Adrenal gland (tissue), 12 donors: ENCODE data around the gene NSA2. TPM values are rescaled to one million over a fixed set of nuclear protein-coding genes. Genes with fewer than 3 reads are reported as not detected.

Experiments used
- DNase-seq, 7 donors: peaks; one replicate each; pipeline ENCODE4 v3.0.0-alpha.2; 2019 to 2020
- H3K27ac ChIP-seq, 5 donors: fragments of 200-600 bp; sonication (generic) in 4 of 5; 1 replicate in 3 of 5; 2 replicates in 2 of 5; pipeline versions ENCODE4 v1.5.1 to v1.8.0; 2016 to 2020; ENCODE audit warnings: mild to moderate bottlenecking in 1 of 5
- H3K27me3 ChIP-seq: fragments of 200-600 bp; 2 replicates; pipeline ENCODE4 v1.8.0; 2021
- H3K36me3 ChIP-seq, 2 donors: fragments of 200-600 bp; replicated peaks in 1 of 2; 1 replicate in 1 of 2; 2 replicates in 1 of 2; pipeline versions ENCODE4 v1.5.1 to v1.8.0; 2018 to 2022
- H3K4me1 ChIP-seq, 2 donors: fragments of 200-600 bp; replicated peaks in 1 of 2; 1 replicate in 1 of 2; 2 replicates in 1 of 2; pipeline versions ENCODE4 v1.5.1 to v1.8.0; 2018 to 2021
- H3K4me3 ChIP-seq, 4 donors: fragments of 200-600 bp; sonication (generic) in 3 of 4; one replicate each; pipeline ENCODE4 v1.5.1; 2016 to 2018
- H3K9me3 ChIP-seq, 3 donors: fragments of 200-600 bp; sonication (generic) in 1 of 3; replicated peaks in 1 of 3; 1 replicate in 2 of 3; 2 replicates in 1 of 3; pipeline versions ENCODE4 v1.5.1 to v1.8.0; 2016 to 2021
- POLR2A ChIP-seq, 2 donors: fragments of 450-650 bp; IDR thresholded peaks; one replicate each; pipeline ENCODE4 v1.6.1; 2017; ENCODE audit warnings: antibody characterized with exemption in 2 of 2, mild to moderate bottlenecking in 2 of 2, moderate library complexity in 1 of 2
- WGBS, 4 donors: extraction: QIAGEN DNeasy Blood & Tissue Kit in 2 of 4; methylation state at CpG; one replicate each; pipeline versions ENCODE4 v1.1.5 to v1.1.7; 2013 to 2017; 5-methylcytosine and 5-hydroxymethylcytosine counted together
- intact Hi-C, 2 donors: fragments of 100-400 bp; cut with DNase I; formaldehyde crosslinking; loops; one replicate each; pipeline versions ENCODE4 v1.14.1 to v1.15.0; 2022 to 2023
- polyA plus RNA-seq, 3 donors: library from polyadenylated mRNA; stranded (reverse); fragments of 200-250 nt in 2 of 3; fragments of 350-450 nt in 1 of 3; fragmentation: Illumina TruSeq in 1 of 3; extraction: RNeasy Lipid Tissue Mini Kit (QIAGEN cat#74804) in 1 of 3; gene quantifications; one replicate each; pipeline ENCODE4 v1.2.3, GENCODE V29; 2013 to 2014
- total RNA-seq, 9 donors: library from RNA; depleted of rRNA in 4 of 9; stranded (reverse); fragments of >200 nt in 4 of 9; fragments of 120-200 nt in 1 of 9; fragmentation: NEBNext Ultra II Directional in 1 of 9; extraction: Animal tissue kit (Norgen Biotek cat#: 25700) in 1 of 9; gene quantifications; one replicate each; pipeline versions ENCODE4 v1.1.0 to v1.2.4, GENCODE V29; 2013 to 2023
- TF ChIP-seq, protein P1 (sequence below), 6 experiments: fragments of 450-650 bp in 4 of 6; fragments of 200-600 bp in 2 of 6; sonication (generic) in 1 of 6; IDR thresholded peaks; 1 replicate in 5 of 6; 2 replicates in 1 of 6; pipeline versions ENCODE4 v1.5.1 to v1.8.0; 2016 to 2021; ENCODE audit warnings: antibody characterized with exemption in 6 of 6, mild to moderate bottlenecking in 2 of 6, moderate library complexity in 1 of 6
- donor health status: healthy with polysubstance abuse.
- donor health status: Bipolar disorder and iron deficiency.
- donor health status: DM: yes; HTN: yes; CAD: no.
- donor health status: DM: no; HTN: no; CAD: no.
- donor health status: DM: no; HTN: no; CAD: no.
- donor health status: DM: yes; HTN: yes; CAD: no.

Gene NSA2
- total and polyA plus RNA-seq, 12 donors = 52.7 to 353 (median 78.4) TPM

DNA sequence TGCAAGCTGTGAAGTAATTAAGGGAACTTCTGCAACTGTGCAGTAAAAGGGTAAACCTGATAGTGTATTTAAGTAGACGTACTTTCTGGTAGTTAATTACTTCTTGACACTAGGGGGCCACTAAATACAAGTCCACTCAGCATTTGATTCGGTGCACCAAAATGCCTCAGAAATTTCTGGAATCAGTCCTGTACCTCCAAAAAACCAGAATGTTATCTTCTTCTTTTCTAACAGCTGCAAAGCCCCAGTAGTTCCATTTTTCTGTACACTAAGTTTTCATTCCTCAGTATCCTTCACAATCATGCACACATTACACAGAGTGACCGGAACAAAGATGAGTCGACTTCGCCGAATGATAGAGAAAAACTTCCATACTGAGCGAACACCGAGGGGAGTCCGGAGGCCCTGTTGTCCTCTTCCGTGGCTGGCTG is 616 bp upstream of the NSA2 start:
- no peaks in the 10 kb centered on the region for H3K27me3 ChIP-seq
- DNase-seq = no peak
- H3K36me3 ChIP-seq = peaks cover 0 to 26% of the 10 kb centered on the region in 2 donors
- peaks cover 9 to 23% of the 10 kb centered on the region in 2 donors for H3K4me1 ChIP-seq
- H3K9me3 ChIP-seq = no peaks in the 10 kb centered on the region
- TF ChIP-seq, protein P1, sequence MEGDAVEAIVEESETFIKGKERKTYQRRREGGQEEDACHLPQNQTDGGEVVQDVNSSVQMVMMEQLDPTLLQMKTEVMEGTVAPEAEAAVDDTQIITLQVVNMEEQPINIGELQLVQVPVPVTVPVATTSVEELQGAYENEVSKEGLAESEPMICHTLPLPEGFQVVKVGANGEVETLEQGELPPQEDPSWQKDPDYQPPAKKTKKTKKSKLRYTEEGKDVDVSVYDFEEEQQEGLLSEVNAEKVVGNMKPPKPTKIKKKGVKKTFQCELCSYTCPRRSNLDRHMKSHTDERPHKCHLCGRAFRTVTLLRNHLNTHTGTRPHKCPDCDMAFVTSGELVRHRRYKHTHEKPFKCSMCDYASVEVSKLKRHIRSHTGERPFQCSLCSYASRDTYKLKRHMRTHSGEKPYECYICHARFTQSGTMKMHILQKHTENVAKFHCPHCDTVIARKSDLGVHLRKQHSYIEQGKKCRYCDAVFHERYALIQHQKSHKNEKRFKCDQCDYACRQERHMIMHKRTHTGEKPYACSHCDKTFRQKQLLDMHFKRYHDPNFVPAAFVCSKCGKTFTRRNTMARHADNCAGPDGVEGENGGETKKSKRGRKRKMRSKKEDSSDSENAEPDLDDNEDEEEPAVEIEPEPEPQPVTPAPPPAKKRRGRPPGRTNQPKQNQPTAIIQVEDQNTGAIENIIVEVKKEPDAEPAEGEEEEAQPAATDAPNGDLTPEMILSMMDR (IDR thresholded peaks at IDR 0.05) = peak; percentile 16 to 57 (median 42)
- no peak for TF ChIP-seq POLR2A (IDR thresholded peaks at IDR 0.05)
- WGBS, 4 donors = 0% methylated on average over 7 to 10 of the region's 10 CpGs
- peak overlapping the region; percentile 61 to 86 (median 74) for H3K4me3 ChIP-seq
- peak overlapping the region in 4 of 5 donors; percentile 54 to 80 (median 64) for H3K27ac ChIP-seq
- intact Hi-C loops = loop anchor here (10.0 kb wide), 2 partner anchors 92 to 148 kb away; no protein-coding TSS in a partner anchor

DNA sequence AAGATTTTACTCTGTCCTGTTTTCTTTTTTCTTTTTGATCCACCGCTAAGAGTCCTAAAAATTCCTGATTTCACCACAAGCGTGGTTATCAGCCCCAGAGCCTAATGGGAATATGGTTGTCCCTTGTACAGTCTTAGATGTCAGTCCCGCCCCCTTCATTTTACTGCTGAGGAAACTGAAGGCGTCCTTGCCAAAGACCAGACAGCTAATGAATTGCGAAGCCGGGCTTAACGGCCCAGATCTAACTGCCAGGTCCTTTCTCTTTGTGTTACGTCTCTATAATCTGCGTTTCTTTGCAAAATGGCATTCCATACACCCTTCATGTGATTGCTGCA is 497 bp downstream of the NSA2 start:
- no peaks in the 10 kb centered on the region for H3K27me3 ChIP-seq
- DNase-seq = peak; percentile 21 to 72 (median 50)
- intact Hi-C loops = loop anchor here (10.0 kb wide), 2 partner anchors 93 to 147 kb away; no protein-coding TSS in a partner anchor
- peaks cover 0 to 37% of the 10 kb centered on the region in 2 donors for H3K36me3 ChIP-seq
- peak overlapping the region in 4 of 5 donors; percentile 54 to 80 (median 64) for H3K27ac ChIP-seq
- peaks cover 9 to 23% of the 10 kb centered on the region in 2 donors for H3K4me1 ChIP-seq
- WGBS, 4 donors = 0 to 1% (median 1%) methylated on average over 9 of the region's 9 CpGs
- no peak for TF ChIP-seq POLR2A (IDR thresholded peaks at IDR 0.05)
- TF ChIP-seq, protein P1 (IDR thresholded peaks at IDR 0.05) = no peak
- peak overlapping the region; percentile 53 to 86 (median 70) for H3K4me3 ChIP-seq
- H3K9me3 ChIP-seq = no peaks in the 10 kb centered on the region

DNA sequence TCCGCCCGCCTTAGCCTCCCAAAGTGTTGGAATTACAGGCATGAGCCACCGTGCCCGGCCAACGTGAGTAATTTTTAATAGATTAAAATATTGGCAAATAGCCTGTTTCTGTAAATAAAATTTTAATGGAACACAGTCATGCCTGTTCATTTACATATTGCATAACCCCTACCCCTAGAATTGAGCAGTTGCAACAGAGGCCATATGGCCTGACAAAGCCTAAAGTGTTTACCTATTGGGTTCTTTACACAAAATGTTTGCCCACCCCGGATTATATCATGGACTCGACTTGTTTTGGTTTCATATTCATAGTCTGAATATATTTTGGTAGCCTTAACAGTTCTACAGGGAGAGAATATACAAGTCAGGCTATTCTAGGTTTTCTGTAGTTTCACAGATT is 5.3 kb downstream of the NSA2 start:
- Histone ChIP-seq H3K27me3 (no peaks in the 10 kb centered on the region), H3K27ac (no peak overlapping the region), H3K9me3 (no peaks in the 10 kb centered on the region), H3K4me1 (peaks cover 0 to 11% of the 10 kb centered on the region in 2 donors), H3K4me3 (no peak overlapping the region), H3K36me3 (peaks cover 0 to 81% of the 10 kb centered on the region in 2 donors)
- TF ChIP-seq, protein P1 (IDR thresholded peaks at IDR 0.05) = no peak
- no peak for TF ChIP-seq POLR2A (IDR thresholded peaks at IDR 0.05)
- intact Hi-C loops = no loop called here
- WGBS, 4 donors = 80 to 91% (median 85%) methylated on average over 7 of the region's 7 CpGs
- DNase-seq = no peak

DNA sequence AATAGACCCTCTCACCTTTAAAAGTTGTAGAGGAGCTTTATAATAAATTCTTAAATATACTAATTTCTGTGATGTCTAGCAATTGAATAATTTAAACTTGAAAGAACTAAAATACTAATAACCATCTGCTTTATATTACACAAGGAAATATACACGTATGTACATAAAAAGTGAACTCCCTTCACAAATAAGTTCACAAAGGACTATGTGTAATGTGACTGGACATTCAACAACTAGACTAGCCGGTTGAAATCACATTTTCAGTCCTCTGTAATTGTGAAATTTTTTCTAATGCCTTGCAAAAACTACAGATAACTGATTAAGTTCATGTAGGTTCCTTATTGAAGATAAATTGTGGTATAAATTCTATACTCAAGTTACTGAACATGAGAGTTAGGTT is 11.6 kb downstream of the NSA2 start:
- WGBS, 4 donors = 88 to 93% (median 91%) methylated on average over 2 of the region's 2 CpGs
- peaks cover 0 to 36% of the 10 kb centered on the region in 2 donors for H3K36me3 ChIP-seq
- no peaks in the 10 kb centered on the region for H3K9me3 ChIP-seq
- no peaks in the 10 kb centered on the region for H3K4me1 ChIP-seq
- H3K27me3 ChIP-seq = no peaks in the 10 kb centered on the region
- intact Hi-C loops = no loop called here
- TF ChIP-seq, protein P1 (IDR thresholded peaks at IDR 0.05) = no peak
- no peak for TF ChIP-seq POLR2A (IDR thresholded peaks at IDR 0.05)
- H3K4me3 ChIP-seq = no peak overlapping the region
- H3K27ac ChIP-seq = no peak overlapping the region
- DNase-seq = no peak
